PC-3 (cell line): Measurements from ENCODE around the gene ZNF592. TPM values are rescaled to one million over a fixed set of nuclear protein-coding genes. Genes with fewer than 3 reads are reported as not detected.

Experiments
- ATAC-seq: fragments of 200-7000 bp; cut with Tn5 transposase; 2 replicates; pipeline ENCODE4 v1.9.1; 2020; ENCODE audit warnings: mild to moderate bottlenecking, moderate library complexity
- BruUV-seq: library from RNA; stranded (reverse); fragments of 400-500 nt; replicated peaks from 2 replicates; lab custom pipeline; 2021; lab: Mats Ljungman, UMichigan
- CTCF ChIA-PET: fragments of 300-600 bp; sonication (Branson Sonifier 250); formaldehyde crosslinking; loops from one replicate; lab custom pipeline; 2022; ENCODE audit warnings: antibody characterized with exemption; lab: Charles Lee
- POLR2A ChIA-PET: fragments of 300-600 bp; sonication (Branson Sonifier 250); formaldehyde crosslinking; loops from one replicate; lab custom pipeline; 2022; ENCODE audit warnings: antibody characterized with exemption; ENCODE audit not compliant: unreplicated experiment; lab: Charles Lee
- DNase-seq: peaks from one replicate; pipeline ENCODE4 v3.0.0-alpha.2; 2015
- H2AFZ ChIP-seq: fragments of 300-600 bp; sonication (generic); 2 replicates; pipeline ENCODE4 v1.6.0; 2016; ENCODE audit warnings: antibody characterized with exemption, low read length
- H3F3A ChIP-seq: fragments of 300-600 bp; sonication (generic); one replicate; pipeline ENCODE4 v1.6.0; 2017; ENCODE audit warnings: antibody characterized with exemption, low read length, control low read depth, mild to moderate bottlenecking; ENCODE audit not compliant: unreplicated experiment
- H3K27ac ChIP-seq: fragments of 300-600 bp; sonication (generic); 2 replicates; pipeline ENCODE4 v1.5.1; 2016; ENCODE audit warnings: mild to moderate bottlenecking, low read length
- H3K27me3 ChIP-seq: fragments of 300-600 bp; sonication (generic); 2 replicates; pipeline ENCODE4 v1.6.1; 2016; ENCODE audit warnings: low read length, mixed read lengths
- H3K36me3 ChIP-seq: fragments of 300-600 bp; sonication (generic); 2 replicates; pipeline ENCODE4 v1.6.1; 2016; ENCODE audit warnings: low read depth, mixed run types, low read length, mixed read lengths
- H3K4me1 ChIP-seq: fragments of 300-600 bp; sonication (generic); 2 replicates; pipeline ENCODE4 v1.5.1; 2016; ENCODE audit warnings: low read length; ENCODE audit not compliant: insufficient read depth
- H3K4me2 ChIP-seq: fragments of 300-600 bp; sonication (generic); 2 replicates; pipeline ENCODE4 v1.6.0; 2016; ENCODE audit warnings: low read length
- H3K4me3 ChIP-seq: fragments of 300-600 bp; sonication (generic); 2 replicates; pipeline ENCODE4 v1.5.1; 2016; ENCODE audit warnings: mild to moderate bottlenecking, low read length, mixed read lengths
- H3K79me2 ChIP-seq: fragments of 300-600 bp; sonication (generic); 2 replicates; pipeline ENCODE4 v1.6.1; 2017; ENCODE audit warnings: low read length, mixed read lengths
- H3K9ac ChIP-seq: fragments of 300-600 bp; sonication (generic); 2 replicates; pipeline ENCODE4 v1.6.0; 2016; ENCODE audit warnings: mild to moderate bottlenecking, low read length
- H3K9me2 ChIP-seq: fragments of 300-600 bp; sonication (generic); replicated peaks from 2 replicates; pipeline ENCODE4 v1.6.1; 2016; ENCODE audit warnings: mixed run types, low read length, mixed read lengths
- H3K9me3 ChIP-seq: fragments of 300-600 bp; sonication (generic); 2 replicates; pipeline ENCODE4 v1.6.1; 2016; ENCODE audit warnings: low read length, mixed read lengths
- H4K20me1 ChIP-seq: fragments of 300-600 bp; sonication (generic); 2 replicates; pipeline ENCODE4 v1.6.1; 2016; ENCODE audit warnings: low read length, mixed read lengths
- EZH2 ChIP-seq: fragments of 300-600 bp; sonication (generic); IDR thresholded peaks from one replicate; pipeline ENCODE4 v1.6.1; 2017; ENCODE audit warnings: antibody characterized with exemption, mild to moderate bottlenecking, low read length; ENCODE audit not compliant: unreplicated experiment
- EZH2phosphoT487 ChIP-seq: fragments of 300-600 bp; sonication (generic); IDR thresholded peaks from 2 replicates; pipeline ENCODE4 v1.6.1; 2018; ENCODE audit warnings: mild to moderate bottlenecking, antibody characterized with exemption, low read length, borderline replicate concordance
- intact Hi-C: fragments of 100-400 bp; cut with micrococcal nuclease; formaldehyde crosslinking; loops from 2 replicates; pipeline ENCODE4 v1.9.0; 2023
- total RNA-seq: library from RNA; depleted of rRNA; stranded (reverse); fragments of >200 nt; gene quantifications from 2 replicates; pipeline ENCODE4 v1.2.3, GENCODE V29; 2014
- TF ChIP-seq, protein P1 (sequence below): fragments of 300-600 bp; sonication (generic); conservative IDR thresholded peaks from 2 replicates; pipeline ENCODE4 v1.5.1; 2017; ENCODE audit warnings: antibody characterized with exemption, low read depth, mild to moderate bottlenecking, low read length

The ZNF592 gene
- total RNA-seq, 1 experiment from 2014 or later = 12.3 TPM

DNA sequence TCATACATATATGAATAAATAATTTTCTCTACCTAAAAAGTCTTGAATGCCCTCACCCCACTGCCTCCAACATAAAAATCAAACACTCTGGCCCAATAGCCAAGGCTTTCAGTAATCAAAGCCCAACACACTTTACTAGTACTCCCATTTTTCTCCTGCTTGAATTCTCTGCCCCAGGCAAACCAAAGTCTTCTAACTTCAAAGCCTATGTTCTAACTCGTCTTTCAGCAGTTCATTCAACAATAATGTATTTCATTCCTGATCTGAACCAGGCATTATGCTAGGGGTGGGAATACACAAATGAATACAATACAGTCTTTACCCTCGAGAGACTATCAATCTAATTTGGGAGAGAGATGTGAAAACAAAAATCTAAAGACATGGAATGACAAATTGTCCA, 11.4 kb upstream of the ZNF592 start:
- peaks cover 6% of the 10 kb centered on the region for H3F3A ChIP-seq
- ATAC-seq (no peak), DNase-seq (no peak)
- no peaks in the 10 kb centered on the region for H3K27me3 ChIP-seq
- peaks cover 24% of the 10 kb centered on the region for H3K4me1 ChIP-seq
- H3K4me3 ChIP-seq = no peak overlapping the region
- H3K27ac ChIP-seq = no peak overlapping the region
- no peaks in the 10 kb centered on the region for H3K36me3 ChIP-seq
- no peaks in the 10 kb centered on the region for H3K9me2 ChIP-seq
- BruUV-seq = no TSS peak
- H3K9ac ChIP-seq = no peak overlapping the region
- intact Hi-C loops = no loop called here
- no peak for TF ChIP-seq EZH2phosphoT487
- TF ChIP-seq, protein P1, sequence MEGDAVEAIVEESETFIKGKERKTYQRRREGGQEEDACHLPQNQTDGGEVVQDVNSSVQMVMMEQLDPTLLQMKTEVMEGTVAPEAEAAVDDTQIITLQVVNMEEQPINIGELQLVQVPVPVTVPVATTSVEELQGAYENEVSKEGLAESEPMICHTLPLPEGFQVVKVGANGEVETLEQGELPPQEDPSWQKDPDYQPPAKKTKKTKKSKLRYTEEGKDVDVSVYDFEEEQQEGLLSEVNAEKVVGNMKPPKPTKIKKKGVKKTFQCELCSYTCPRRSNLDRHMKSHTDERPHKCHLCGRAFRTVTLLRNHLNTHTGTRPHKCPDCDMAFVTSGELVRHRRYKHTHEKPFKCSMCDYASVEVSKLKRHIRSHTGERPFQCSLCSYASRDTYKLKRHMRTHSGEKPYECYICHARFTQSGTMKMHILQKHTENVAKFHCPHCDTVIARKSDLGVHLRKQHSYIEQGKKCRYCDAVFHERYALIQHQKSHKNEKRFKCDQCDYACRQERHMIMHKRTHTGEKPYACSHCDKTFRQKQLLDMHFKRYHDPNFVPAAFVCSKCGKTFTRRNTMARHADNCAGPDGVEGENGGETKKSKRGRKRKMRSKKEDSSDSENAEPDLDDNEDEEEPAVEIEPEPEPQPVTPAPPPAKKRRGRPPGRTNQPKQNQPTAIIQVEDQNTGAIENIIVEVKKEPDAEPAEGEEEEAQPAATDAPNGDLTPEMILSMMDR = no peak
- no peak for TF ChIP-seq EZH2
- POLR2A ChIA-PET = no interaction called here
- H3K4me2 ChIP-seq = no peak overlapping the region
- H3K79me2 ChIP-seq = no peaks in the 10 kb centered on the region
- no peak overlapping the region for H2AFZ ChIP-seq
- CTCF ChIA-PET = no interaction called here
- no peaks in the 10 kb centered on the region for H3K9me3 ChIP-seq
- no peaks in the 10 kb centered on the region for H4K20me1 ChIP-seq

DNA sequence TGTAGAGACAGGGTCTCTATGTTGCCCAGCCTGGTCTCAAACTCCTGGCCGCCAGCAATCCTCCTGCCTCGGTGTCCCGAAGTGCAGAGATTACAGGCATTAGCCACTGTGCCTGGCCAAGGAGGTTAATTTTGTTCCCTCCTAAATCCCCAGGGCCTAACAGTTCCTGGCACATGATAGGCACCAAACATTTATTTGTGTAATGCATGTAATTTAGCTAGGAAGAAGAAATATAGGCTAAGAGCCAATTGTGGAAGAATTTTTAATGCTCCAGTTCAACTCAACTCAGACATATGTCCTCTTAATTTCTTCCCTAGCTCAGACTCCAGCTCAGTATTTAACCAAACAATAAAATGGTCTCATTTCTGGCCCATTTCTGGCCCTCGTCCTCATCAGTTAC, 7.7 kb upstream of the ZNF592 start:
- Histone ChIP-seq H3K9me3 (no peaks in the 10 kb centered on the region), H2AFZ (no peak overlapping the region), H3K4me1 (no peaks in the 10 kb centered on the region; the same call in 1 of the 2 replicates), H3K27me3 (no peaks in the 10 kb centered on the region), H3K9me2 (no peaks in the 10 kb centered on the region), H4K20me1 (no peaks in the 10 kb centered on the region), H3K9ac (no peak overlapping the region), H3K4me2 (no peak overlapping the region), H3F3A (no peaks in the 10 kb centered on the region), H3K27ac (no peak overlapping the region), H3K4me3 (no peak overlapping the region), H3K36me3 (no peaks in the 10 kb centered on the region), H3K79me2 (no peaks in the 10 kb centered on the region)
- no peak for DNase-seq
- BruUV-seq = no TSS peak
- intact Hi-C loops = no loop called here
- no peak for ATAC-seq
- ChIA-PET CTCF (no interaction called here), POLR2A (no interaction called here)
- TF ChIP-seq, protein P1 = no peak
- TF ChIP-seq EZH2 (no peak), EZH2phosphoT487 (no peak)

DNA sequence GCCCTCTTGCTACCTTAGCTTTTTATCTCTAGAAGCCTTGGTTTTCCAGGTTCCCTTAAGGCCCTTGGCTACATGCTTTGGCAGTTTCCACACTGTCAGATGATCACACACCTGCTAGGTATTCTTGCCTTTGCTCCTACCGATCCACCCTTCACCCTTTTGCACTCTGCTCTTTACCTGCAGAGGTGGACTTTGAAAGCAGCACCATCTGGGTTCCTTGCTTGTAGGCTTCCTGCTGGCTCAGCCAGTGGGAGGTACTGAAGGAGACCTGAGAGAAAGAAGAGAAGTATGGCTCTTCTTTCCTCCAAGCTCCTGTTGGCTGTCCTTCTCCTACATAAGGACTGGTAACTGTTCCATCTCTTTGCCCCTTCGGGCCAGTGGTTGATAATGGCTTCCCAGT, 7.3 kb upstream of the ZNF592 start:
- H3K9me3 ChIP-seq = no peaks in the 10 kb centered on the region
- ATAC-seq = no peak
- H3K27ac ChIP-seq = no peak overlapping the region
- peaks cover 2% of the 10 kb centered on the region for H3K79me2 ChIP-seq
- BruUV-seq = no TSS peak
- H3K36me3 ChIP-seq = no peaks in the 10 kb centered on the region
- no peak overlapping the region for H3K4me3 ChIP-seq
- no peaks in the 10 kb centered on the region for H3F3A ChIP-seq
- H3K27me3 ChIP-seq = no peaks in the 10 kb centered on the region
- ChIA-PET CTCF (no interaction called here), POLR2A (no interaction called here)
- no peak for DNase-seq
- H4K20me1 ChIP-seq = no peaks in the 10 kb centered on the region
- no peak overlapping the region for H3K9ac ChIP-seq
- H3K9me2 ChIP-seq = no peaks in the 10 kb centered on the region
- TF ChIP-seq EZH2 (no peak), EZH2phosphoT487 (no peak)
- TF ChIP-seq, protein P1 = no peak
- no peak overlapping the region for H2AFZ ChIP-seq
- no peak overlapping the region for H3K4me2 ChIP-seq
- H3K4me1 ChIP-seq = no peaks in the 10 kb centered on the region
- intact Hi-C loops = no loop called here
